ENCODE data around the gene HDAC4. TPM values are rescaled to one million over a fixed set of nuclear protein-coding genes. Genes with fewer than 3 reads are reported as not detected.

The HDAC4 gene
- total RNA-seq, 1 donor: 28.3 TPM

GRCh38 chr2:239241431-239241960 is 159.3 kb downstream of the HDAC4 start:
- DNase-seq (ENCODE audit: low read depth): no peak
- no peak overlapping the region for H3K4me3 ChIP-seq (ENCODE audit: low read depth, low read length)
- TF ChIP-seq CTCF (IDR thresholded peaks at IDR 0.05; ENCODE audit: insufficient read depth, low read length): no peak

- H3K4me3 ChIP-seq (ENCODE audit: low read depth, low read length): no peak overlapping the region
- no peak for TF ChIP-seq CTCF (IDR thresholded peaks at IDR 0.05; ENCODE audit: insufficient read depth, low read length)
- no peak for DNase-seq (ENCODE audit: low read depth)
Measured at GRCh38 chr2:239240414-239240881, 160.4 kb downstream of the HDAC4 start.

GRCh38 chr2:239239607-239240413 is 161.0 kb downstream of the HDAC4 start:
- no peak for DNase-seq (ENCODE audit: low read depth)
- no peak for TF ChIP-seq CTCF (IDR thresholded peaks at IDR 0.05; ENCODE audit: insufficient read depth, low read length)
- no peak overlapping the region for H3K4me3 ChIP-seq (ENCODE audit: low read depth, low read length)

GRCh38 chr2:239238839-239239606 is 161.8 kb downstream of the HDAC4 start:
- TF ChIP-seq CTCF (IDR thresholded peaks at IDR 0.05; ENCODE audit: insufficient read depth, low read length): no peak
- no peak overlapping the region for H3K4me3 ChIP-seq (ENCODE audit: low read depth, low read length)
- no peak for DNase-seq (ENCODE audit: low read depth)

GRCh38 chr2:239238381-239238780 is 162.4 kb downstream of the HDAC4 start:
- TF ChIP-seq CTCF (IDR thresholded peaks at IDR 0.05; ENCODE audit: insufficient read depth, low read length): no peak
- H3K4me3 ChIP-seq (ENCODE audit: low read depth, low read length): no peak overlapping the region
- DNase-seq (ENCODE audit: low read depth): no peak

- H3K4me3 ChIP-seq (ENCODE audit: low read depth, low read length): no peak overlapping the region
- no peak for TF ChIP-seq CTCF (IDR thresholded peaks at IDR 0.05; ENCODE audit: insufficient read depth, low read length)
- no peak for DNase-seq (ENCODE audit: low read depth)
Measured at GRCh38 chr2:239236808-239237205, 164.0 kb downstream of the HDAC4 start.

All from fibroblast of the aortic adventitia (primary cell).